Hematopoietic multipotent progenitor cell treated with erythropoietin and hydrocortisone succinate and interleukin-3 and kit ligand, for 6 days (in vitro differentiated cells): ENCODE data around the gene CSTPP1.
"Not testable (repeated sequence)": the region's sequence is repeated elsewhere in the genome, so short reads cannot be mapped to it uniquely, and the experiment has no call there.

Source experiments
- DNase-seq: peaks from one replicate; pipeline ENCODE4 v3.0.0-alpha.2; 2015

Gene CSTPP1

DNA sequence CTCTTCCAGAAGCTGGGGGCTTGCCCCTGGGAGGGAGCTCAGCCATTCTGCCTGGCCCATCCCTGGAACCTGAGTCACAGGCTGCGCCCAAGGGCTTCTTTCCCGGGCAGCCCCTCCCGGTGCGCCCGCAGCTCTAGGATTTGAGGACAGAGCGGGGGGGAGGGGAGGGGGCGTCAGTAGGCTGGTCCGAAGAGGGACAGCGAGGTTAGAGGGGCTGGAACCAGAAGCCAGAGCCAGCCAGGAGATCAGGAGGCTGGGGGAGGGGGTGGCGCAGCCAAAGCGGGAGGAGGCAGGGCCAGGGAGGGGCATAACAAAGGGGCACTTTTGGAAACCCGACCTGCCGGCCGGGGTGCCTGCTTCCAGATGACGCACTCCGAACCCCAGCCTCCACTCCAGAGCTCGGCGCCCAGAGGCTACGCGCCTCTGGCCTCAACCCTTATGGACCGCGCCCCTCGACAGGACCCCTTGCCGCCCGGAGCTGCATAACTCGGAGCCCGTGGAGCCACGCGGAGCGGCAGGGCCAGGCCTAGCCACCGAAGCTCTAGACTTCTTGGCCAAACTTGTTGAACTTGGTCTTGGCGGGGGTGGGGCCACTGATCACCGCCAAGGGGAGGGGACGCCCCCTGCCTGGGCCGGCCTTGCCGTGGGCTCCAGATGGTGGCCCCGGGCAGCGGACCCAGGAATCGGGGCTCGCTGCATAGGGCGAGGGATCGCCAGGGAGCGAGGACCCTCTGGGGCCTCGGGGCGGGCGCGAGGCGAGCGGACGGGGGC is 248.9 kb downstream of the CSTPP1 start:
- no peak for DNase-seq

DNA sequence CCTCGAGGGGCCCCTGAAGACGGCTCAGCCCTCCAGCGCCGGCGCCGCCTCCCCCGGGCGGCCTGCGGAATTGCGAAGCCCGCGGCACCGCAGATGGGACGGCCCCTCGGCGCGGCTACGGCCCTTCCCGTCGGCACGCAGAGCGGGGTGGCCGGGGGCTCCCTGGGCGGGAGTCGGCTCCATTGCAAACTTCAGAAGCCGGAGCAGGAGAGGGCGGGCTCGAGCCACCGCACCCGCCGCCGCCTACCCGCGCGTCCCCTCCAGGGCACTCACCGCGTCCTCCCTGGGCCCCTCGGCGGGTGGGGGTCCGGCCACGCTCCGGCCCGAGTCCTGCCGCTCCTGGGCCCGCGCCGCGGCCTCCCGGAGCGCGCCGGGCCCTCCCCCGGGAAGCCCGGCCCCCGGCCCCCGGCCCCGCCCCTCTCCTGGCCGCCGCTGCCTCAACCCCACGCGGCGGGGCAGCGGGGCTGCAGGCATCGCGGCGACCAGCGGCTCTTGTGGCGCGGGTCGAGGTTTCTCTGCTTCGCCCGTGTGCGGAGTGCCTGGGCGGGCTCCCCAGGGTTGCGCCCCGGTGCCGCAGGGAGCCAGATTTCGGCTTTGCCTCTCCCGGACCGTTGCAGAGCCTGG is 249.6 kb downstream of the CSTPP1 start, which contains the start of gene PACSIN3:
TSS of gene PACSIN3 (minus strand) at position 359 of the 624 bp plus-strand sequence. CDS start 3,707 bp downstream, outside the sequence.
- DNase-seq, result peak; percentile 22

DNA sequence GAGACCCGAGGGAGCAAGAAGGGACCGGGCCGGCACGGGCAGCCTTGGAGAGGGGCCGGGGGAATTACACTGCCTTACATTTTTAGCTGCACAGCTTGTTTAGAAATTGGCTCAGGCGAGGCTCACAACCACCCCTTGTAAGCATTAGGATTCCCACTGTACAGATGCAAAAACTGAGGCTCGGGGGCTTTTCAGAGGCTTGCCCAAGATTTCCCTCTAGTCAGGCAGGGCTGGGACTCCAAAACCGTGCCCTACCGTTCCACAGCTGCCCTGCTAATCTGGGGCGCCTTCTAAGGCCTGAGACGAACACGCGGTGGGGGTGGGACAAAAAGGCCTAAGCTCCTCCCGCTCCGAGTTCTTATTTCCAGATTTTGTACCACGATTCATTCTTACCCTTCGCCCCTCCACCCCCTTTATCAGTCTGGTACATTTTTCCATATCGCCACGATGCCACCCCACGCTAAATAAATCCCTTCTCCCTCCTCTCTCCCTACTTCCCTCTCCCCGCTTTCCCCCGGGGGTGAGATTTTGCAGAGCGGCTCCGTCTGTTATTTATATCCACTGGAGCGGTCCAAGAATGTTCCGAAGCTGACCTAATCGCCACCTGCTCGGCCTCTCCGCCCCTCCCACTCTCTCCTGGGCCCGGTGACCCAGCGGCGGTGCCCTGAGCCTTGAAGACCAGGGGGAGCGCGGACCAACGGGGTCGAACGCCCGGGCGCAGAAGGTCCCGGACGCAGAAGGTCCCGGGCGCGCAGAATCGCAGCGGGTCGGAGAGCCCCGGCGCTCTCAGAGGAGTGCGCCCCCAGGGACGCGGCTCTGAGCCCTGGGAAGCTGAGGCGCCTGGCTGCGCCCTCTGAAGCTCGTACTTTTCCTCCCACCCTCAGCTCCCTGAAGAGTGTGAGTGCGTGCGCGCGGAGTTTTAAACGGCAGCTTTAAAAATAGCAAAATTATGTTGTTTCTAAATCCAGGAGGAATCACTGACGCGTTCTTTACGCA is 250.4 kb downstream of the CSTPP1 start:
- DNase-seq, result peak; percentile 65

DNA sequence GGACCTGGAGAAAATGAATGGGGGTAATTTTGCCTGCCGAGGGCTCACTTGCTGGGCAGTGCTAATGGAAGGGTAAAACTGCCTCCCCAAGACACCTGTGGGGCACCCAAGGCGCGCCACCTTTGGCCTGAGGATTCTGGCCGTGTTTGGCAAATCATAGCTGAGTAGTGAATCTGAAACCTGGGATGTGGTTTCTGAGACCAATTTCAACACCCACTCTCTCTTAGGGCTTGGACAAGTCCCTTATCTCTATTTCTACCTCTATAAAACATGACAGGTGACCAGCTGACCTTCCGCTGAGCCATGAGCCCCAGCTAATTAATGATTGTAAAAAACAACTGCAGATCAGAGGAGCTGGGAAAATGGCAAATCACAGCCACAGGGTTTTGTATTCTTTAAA is 251.2 kb downstream of the CSTPP1 start:
- DNase-seq, result no peak

DNA sequence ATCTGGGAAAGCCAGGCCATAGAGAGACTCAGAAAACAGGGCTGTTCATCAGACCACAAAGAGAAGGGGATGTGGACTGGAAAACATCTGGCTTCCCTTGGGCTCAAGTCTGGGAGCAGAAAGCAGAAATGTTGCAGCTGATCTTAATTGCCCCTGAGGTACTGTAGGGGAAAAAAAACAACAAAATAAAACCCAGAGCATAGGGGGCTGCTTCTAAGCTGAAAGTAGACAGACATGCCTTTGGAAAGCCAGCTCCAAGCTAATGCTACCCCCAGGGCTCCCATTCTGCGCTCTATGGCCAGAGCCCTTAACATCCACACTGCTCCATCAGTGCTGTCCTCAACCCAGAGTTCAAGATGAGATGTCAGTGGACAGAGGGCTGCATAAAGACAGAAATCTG is 251.7 kb downstream of the CSTPP1 start:
- DNase-seq, result no peak

DNA sequence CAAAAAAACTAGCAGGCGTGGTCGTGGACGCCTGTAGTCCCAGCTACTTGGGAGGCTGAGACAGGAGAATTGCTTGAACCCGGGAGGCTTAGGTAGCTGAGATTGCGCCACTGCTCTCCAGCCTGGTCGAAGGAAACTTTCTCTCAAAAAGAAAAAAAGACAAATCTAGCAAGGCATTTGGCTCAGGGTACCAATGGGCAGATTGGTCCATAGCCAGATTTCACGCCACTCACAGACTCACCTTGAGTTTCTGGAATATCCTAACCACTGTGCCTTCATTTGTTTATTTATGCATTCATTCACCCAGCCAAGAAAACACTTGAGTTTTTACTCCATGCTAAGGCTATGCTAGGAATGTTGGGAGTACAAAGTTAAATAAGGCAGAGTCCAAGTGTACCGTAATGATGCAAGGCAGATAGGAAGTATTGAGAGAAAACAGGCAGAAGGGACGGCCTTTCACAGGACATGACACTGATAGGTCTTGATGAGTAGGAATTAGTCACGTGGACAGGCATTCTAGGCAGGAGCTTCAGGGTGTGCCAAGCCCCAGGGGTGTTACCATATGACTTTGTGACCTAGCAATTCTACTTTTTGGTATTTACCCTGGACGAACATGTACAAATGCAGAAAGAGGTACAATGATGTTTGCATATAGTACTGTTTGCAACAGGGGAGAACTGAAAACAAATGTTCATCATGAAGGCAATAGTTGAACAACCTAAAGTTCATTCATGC is 252.7 kb downstream of the CSTPP1 start:
- DNase-seq, result no peak

DNA sequence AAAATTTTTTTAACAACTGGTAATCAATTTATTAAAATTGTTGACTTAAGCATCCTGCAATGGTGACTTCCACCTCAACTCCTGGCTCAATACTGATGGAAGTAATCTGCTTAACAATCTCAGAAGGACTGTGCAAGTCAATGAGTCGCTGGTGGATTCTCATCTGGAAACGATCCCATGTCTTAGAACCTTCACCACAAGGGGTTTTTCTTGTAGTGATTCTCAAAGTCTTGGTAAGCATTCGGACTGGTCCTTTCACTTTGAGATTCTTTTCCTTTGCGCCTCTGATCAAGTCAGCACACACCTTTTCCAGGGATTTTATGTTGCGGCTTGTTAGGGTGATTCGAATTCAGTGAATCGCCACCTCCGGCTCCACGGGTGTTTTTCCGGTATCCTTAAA is 254.6 kb downstream of the CSTPP1 start:
- DNase-seq, result not testable (repeated sequence)

DNA sequence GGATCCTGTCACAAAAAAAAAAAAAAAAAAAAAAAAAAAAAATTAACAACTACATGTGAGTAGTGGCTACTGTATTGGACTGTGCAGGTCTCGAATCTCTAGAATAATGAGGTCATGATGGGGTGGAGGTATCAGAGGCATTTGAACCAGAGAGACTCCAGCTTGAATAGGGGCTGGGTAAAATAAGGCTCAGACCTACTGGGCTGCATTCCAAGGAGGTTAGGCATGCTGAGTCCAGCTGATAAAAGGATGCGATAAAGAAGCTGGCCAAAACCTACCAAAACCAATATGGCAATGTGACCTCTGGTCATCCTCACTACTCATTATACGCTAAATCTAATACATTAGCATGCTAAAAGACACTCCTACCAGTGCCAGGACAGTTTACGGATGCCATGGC is 255.6 kb downstream of the CSTPP1 start:
- no peak for DNase-seq

DNA sequence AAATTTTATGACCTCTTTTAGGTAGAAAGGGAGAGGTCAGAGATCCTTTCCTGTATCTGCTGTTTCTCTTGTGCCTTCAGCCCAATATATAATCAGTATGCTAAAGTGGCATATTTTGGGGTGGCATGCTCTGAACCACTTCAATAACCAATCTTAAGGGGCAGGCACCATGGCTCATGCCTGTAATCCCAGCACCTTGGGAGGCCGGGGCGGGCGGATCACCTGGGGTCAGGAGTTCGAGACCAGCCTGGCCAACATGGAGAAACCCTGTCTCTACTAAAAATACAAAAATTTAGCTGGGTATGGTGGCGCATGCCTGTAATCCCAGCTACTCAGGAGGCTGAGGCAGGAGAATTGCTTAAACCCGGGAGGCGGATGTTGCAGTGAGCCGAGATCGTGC is 261.6 kb downstream of the CSTPP1 start:
- not testable (repeated sequence) for DNase-seq

DNA sequence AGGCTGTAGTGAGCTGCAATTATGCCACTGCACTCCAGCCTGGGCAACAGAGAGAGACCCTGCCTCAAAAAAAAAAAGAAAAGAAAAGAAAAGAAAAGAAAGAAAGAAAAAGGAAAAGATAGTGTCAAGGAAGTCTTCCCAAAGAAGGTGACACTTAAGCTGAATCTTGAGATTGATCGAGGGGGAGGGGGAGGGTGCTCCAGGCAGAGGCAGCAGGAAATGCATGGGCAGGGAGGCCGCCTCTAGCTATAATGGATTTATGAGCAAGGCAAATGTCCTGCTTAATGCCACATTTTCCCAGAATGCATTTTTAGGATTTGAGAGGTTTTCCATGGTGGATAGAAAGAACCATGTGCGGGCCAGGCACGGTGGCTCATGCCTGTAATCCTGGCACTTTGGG is 264.5 kb downstream of the CSTPP1 start:
- no peak for DNase-seq

DNA sequence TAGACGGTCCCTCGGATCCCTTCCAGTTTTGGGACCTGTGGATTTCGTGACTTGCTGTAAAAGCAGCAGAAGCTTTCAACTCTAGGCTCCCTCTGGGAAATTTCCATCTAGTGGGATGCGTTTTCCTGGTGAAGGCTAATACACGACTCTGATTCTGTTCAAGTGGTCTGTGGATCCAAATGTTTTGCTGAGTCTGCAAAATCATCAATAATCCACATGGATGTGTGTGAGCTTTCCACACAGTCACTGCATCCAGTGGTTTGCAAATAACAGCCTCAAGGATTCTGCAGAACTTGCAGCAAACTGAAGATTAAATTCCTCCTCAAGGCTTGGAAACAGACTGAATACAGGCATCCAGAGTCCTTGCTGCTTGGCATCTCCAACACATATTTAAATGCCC is 266.0 kb downstream of the CSTPP1 start:
- no peak for DNase-seq

DNA sequence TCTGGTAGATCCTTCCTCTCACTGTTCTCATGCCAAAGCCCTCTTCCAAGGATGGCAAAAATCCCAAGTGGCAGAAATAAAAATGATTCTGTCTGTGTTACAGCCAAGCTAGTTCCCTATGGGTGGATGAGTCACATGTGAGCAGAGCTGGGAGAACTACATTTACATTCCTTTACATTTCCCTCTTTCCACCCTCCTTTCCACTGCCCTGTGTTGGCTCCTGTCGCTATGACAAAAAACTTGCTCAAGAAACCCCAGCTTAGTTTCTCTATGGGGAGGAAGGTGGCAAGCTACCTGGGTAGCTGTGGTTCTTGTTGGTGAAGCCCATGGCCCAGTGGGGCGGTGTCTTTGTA is 268.1 kb downstream of the CSTPP1 start:
- DNase-seq, result no peak

DNA sequence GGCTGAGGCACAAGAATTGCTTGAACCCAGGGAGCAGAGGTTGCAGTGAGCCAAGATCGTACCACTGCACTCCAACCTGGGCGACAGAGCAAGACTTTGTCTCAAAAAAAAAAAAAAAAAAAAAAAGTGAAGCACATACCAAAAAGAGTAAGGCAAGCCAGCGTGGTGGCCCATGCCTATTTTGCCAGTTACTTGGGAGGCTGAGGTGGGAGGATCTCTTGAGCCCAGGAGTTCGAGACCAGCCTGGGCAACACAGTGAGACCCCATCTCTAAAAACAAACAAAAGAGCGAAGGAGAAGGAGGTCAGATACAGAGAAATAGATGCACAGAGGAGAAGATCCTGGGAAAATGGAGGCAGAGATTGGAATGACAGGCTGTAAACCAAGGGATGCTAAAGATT is 270.0 kb downstream of the CSTPP1 start:
- not testable (repeated sequence) for DNase-seq

DNA sequence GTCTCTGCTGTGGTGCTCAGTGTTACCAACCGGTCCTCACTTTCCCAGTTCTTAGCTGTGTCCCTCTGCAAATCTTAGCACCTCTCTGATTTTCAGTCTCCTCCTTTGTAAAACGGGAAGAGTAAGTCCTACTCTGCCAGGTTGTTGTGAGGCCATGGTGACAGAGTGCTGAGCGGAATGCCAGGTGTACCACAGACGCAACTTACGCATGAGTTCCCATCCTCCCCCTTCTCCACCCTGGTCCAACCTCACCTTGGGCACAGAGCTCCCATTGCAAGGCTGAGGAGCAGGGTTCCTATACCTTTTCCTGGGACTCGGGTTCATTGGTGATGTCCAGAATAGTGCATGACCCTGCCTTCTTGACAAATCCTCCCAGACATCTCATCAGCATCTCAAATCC is 270.9 kb downstream of the CSTPP1 start:
- no peak for DNase-seq

DNA sequence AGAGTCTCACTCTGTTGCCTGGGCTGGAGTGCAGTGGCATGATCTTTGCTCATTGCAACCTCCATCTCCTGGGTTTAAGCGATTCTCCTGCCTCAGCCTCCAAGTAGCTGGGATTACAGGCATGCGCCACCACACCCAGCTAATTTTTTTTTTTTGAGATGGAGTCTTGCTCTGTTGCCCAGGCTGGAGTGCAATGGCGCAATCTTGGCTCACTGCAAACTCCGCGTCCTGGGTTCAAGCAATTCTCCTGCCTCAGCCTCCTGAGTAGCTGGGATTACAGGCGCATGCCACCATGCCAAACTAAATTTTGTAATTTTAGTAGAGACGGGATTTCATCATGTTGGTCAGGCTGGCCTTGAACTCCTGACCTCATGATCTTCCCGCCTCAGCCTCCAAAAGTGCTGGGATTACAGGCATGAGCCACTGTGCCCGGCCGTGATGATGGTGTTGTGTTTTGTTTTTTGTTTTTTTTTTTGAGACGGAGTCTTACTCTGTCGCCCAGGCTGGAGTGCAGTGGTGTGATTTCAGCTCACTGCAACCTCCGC is 271.5 kb downstream of the CSTPP1 start:
- DNase-seq, result not testable (repeated sequence)

DNA sequence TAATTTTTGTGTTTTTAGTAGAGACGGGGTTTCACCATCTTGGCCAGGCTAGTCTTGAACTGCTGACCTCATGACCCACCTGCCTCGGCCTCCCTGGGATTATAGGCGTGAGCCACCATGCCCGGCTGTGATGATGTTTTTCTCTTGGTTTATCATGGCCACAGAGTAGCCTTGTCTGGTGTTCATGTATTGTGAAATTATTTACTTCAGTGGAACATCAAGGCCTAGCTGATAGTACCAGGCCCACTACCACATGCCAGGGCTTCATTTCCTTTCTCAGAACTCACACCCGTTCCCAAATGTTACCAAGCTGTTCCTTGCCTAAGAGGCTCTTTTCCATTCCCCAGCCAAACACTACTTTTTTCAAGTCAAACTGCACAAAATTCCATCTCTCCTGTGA is 272.1 kb downstream of the CSTPP1 start:
- DNase-seq, result no peak
